ENCODE measurements around the gene SLC10A1. TPM values are rescaled to one million over a fixed set of nuclear protein-coding genes. Genes with fewer than 3 reads are reported as not detected.

The SLC10A1 gene
- total RNA-seq (not detected), polyA plus RNA-seq (not detected)
- long read RNA-seq, donor 1: 0 reads
- long read RNA-seq, donor 2, partial matches to known transcripts: 0 of 2 reads
- long read RNA-seq, donor 2, other reads (novel, unspliced or antisense): 2 of 2 reads

- Histone ChIP-seq H3K27me3 (ENCODE audit: insufficient read depth in 3 of 3, low read length in 2 of 3) (no peaks in the 10 kb centered on the region), H3K36me3 (ENCODE audit: insufficient read depth in 1 of 2, low read depth in 1 of 2) (no peaks in the 10 kb centered on the region), H3K4me1 (no peaks in the 10 kb centered on the region), H3K4me3 (no peak within 1 kb of the TSS), H3K27ac (no peak within 1 kb of the TSS), H3K9me3 (no peaks in the 10 kb centered on the region)
- DNase-seq: no peak
- no peak for ATAC-seq
- TF ChIP-seq, protein P1, sequence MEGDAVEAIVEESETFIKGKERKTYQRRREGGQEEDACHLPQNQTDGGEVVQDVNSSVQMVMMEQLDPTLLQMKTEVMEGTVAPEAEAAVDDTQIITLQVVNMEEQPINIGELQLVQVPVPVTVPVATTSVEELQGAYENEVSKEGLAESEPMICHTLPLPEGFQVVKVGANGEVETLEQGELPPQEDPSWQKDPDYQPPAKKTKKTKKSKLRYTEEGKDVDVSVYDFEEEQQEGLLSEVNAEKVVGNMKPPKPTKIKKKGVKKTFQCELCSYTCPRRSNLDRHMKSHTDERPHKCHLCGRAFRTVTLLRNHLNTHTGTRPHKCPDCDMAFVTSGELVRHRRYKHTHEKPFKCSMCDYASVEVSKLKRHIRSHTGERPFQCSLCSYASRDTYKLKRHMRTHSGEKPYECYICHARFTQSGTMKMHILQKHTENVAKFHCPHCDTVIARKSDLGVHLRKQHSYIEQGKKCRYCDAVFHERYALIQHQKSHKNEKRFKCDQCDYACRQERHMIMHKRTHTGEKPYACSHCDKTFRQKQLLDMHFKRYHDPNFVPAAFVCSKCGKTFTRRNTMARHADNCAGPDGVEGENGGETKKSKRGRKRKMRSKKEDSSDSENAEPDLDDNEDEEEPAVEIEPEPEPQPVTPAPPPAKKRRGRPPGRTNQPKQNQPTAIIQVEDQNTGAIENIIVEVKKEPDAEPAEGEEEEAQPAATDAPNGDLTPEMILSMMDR (IDR thresholded peaks at IDR 0.05): no peak
- intact Hi-C loops (cut with DNase I): no loop called here
- 91 to 92% (median 92%) methylated on average over 11 of the region's 11 CpGs for WGBS, 3 donors
Observed at GRCh38 chr14:69796797-69797500, at the start of gene SLC10A1. TSS of gene SLC10A1 (minus strand) at chr14:69797241. CDS start at chr14:69797155, 86 bp downstream.

DNA sequence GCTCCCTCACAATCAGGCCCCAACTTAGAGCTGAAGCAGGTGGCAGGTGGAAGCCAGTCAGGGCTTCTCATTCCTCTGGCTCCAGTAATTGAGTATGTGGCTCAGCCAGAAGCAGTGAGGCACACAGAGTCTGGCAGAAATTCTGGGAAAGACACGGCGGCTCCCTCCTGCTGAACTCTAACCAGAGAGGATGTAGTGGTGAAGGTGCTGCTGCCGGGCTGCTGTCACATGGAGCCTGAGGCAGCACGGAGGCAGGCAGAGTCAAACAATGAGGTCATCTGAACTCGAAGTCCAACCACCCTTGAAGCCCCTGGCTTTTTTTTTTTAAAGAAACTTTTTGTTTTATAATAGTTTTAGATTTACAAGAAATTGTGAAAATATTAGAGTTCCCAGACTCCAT lies 48.7 kb upstream of the SLC10A1 start:
- TF ChIP-seq, protein P1 (IDR thresholded peaks at IDR 0.05): no peak
- no peak overlapping the region for H3K27ac ChIP-seq
- WGBS, 3 donors: 22 to 36% (median 34%) methylated on average over 5 of the region's 5 CpGs
- no peaks in the 10 kb centered on the region for H3K36me3 ChIP-seq (ENCODE audit: insufficient read depth in 1 of 2, low read depth in 1 of 2)
- intact Hi-C loops (cut with DNase I): no loop called here
- H3K9me3 ChIP-seq: no peaks in the 10 kb centered on the region
- DNase-seq (no peak), ATAC-seq (no peak)
- peaks cover 0 to 3% (median 0%) of the 10 kb centered on the region in 3 donors for H3K27me3 ChIP-seq (ENCODE audit: insufficient read depth in 3 of 3, low read length in 2 of 3)
- peaks cover 19% of the 10 kb centered on the region for H3K4me1 ChIP-seq
- H3K4me3 ChIP-seq: no peak overlapping the region

GRCh38 chr14:69845050-69845581 lies 48.1 kb upstream of the SLC10A1 start:
- TF ChIP-seq, protein P1 (IDR thresholded peaks at IDR 0.05): no peak
- H3K36me3 ChIP-seq (ENCODE audit: insufficient read depth in 1 of 2, low read depth in 1 of 2): no peaks in the 10 kb centered on the region
- H3K27ac ChIP-seq: no peak overlapping the region
- no peak for ATAC-seq
- H3K9me3 ChIP-seq: no peaks in the 10 kb centered on the region
- no peak overlapping the region for H3K4me3 ChIP-seq
- peaks cover 0 to 3% (median 0%) of the 10 kb centered on the region in 3 donors for H3K27me3 ChIP-seq (ENCODE audit: insufficient read depth in 3 of 3, low read length in 2 of 3)
- intact Hi-C loops (cut with DNase I): no loop called here
- no peak for DNase-seq
- H3K4me1 ChIP-seq: peaks cover 17% of the 10 kb centered on the region
- 70 to 94% (median 82%) methylated on average over 2 of the region's 2 CpGs for WGBS, 3 donors

GRCh38 chr14:69844171-69844570 lies 47.1 kb upstream of the SLC10A1 start:
- intact Hi-C loops (cut with DNase I): no loop called here
- TF ChIP-seq, protein P1 (IDR thresholded peaks at IDR 0.05): no peak
- Histone ChIP-seq H3K9me3 (no peaks in the 10 kb centered on the region), H3K4me3 (no peak overlapping the region), H3K36me3 (ENCODE audit: insufficient read depth in 1 of 2, low read depth in 1 of 2) (no peaks in the 10 kb centered on the region), H3K27ac (no peak overlapping the region), H3K4me1 (peaks cover 8% of the 10 kb centered on the region), H3K27me3 (ENCODE audit: insufficient read depth in 3 of 3, low read length in 2 of 3) (peaks cover 0 to 3% (median 0%) of the 10 kb centered on the region in 3 donors)
- 79 to 89% (median 82%) methylated on average over 2 of the region's 2 CpGs for WGBS, 3 donors
- no peak for ATAC-seq
- no peak for DNase-seq
